ELR (cell line): ENCODE data around the gene UGT1A4.
A peak's percentile ranks its signal among the peaks of the same experiment; 100 is the strongest.

Experiments used
- DNase-seq: peaks from one replicate; pipeline ENCODE4 v3.0.0-alpha.2; 2015; ENCODE audit warnings: low read depth

The UGT1A4 gene

DNA sequence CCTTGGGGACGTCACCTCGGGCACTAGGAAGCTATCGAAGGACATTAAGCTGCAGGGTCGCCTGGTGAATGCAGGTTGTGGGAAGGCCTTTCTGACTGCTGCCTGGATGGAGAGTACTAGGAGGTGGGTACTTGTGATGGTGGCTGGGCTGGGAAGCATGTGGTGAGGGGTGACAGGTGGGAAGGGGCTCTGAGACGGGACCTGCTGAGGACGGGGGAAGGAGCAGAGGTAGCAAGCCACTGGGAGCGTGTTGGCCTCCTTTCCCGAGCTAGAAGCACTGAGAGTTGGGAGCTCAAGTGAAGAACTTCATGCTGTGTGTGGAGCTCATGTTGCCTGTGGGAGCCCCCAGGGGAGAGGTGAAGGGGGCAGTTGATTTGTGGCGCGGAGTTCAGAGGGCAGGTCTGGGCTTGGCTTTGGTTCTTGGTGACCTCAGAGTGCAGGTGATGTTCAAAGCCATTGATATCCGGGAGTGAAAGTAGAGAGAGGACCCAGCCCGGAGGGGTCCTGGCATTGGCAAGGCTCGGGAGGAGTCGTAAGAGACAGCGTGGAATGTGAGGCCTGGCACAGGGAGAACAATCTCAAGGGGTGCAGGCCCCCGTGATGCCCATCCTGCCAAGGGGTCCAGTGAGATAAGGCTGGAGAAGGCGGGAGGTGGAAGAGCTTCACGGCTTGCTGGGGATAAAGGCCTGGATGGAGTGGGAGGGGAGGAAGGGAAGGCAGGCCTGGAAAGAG lies 72.8 kb downstream of the UGT1A4 start:
- no peak for DNase-seq

DNA sequence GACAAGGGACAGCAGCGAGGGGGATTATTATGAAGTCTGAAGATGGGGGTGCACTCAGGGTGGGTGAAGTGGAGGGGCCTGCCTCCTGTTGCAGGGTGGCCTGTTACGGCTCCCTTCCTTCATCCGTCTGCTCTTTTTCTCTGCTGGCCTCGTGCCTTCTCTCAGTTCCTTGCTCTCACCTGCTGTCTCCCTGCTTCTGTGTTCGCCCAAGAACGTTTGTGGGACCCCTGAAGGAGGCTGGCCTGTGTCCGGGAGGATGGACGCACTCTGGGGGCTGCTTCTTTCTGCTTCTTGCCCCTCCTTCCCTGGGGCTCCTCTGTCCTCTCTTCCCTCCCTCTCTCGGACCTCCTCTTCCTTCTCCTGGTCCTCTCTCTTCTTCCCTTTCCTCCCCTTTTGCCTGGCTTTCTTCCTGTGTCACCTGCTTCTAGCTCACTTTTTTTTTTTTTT lies 73.4 kb downstream of the UGT1A4 start:
- no peak for DNase-seq

DNA sequence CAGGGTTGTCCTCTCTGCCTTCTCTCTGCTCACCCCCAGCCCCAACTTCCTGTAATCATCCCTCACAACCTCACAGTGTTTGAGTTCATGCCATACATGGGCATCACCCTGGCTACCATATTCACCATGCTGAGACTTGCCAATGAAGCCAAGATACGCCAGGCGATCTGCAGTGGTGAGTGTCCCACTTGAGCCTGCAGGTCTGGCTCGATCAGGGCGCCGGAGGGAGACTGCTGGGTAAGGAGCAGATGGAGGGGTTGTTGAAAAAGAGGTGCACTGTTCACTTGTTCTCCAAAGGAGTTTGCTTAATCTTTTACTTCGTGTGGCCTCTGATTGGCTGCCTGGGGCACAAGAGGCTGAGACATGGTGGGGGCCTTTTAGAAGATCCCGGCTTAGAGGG lies 74.2 kb downstream of the UGT1A4 start:
- no peak for DNase-seq

DNA sequence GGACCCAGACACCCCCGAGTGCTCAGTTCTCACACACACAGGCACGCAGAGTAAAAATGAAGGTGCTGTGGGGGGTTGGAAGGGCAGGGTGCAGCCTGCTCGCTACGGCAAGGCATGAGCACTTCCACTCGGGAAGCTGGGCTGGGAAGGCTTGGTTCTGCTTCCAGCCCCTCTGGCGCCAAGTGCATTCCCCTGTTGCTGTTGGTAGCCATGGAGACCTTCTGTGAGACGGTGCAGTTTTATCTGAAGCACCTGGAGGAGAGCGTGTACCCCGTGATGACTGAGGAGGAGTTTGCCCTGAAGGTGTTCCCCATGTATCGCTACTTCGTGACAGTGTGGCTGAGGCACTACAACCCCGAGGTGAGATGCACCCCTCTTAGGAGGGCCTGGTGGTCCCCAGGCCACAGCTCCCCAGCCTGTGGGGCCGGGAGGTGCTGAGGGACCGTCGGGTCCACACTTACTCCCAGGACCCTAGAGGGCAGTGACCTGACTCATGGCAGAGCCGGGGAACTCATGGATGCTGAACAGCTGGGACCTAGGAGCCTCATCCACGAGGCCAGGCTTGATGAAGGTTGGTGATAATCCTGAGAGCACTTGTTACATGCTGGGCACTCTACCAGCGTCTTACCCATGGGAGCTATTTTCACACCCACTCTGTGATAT lies 75.1 kb downstream of the UGT1A4 start:
- DNase-seq: no peak

DNA sequence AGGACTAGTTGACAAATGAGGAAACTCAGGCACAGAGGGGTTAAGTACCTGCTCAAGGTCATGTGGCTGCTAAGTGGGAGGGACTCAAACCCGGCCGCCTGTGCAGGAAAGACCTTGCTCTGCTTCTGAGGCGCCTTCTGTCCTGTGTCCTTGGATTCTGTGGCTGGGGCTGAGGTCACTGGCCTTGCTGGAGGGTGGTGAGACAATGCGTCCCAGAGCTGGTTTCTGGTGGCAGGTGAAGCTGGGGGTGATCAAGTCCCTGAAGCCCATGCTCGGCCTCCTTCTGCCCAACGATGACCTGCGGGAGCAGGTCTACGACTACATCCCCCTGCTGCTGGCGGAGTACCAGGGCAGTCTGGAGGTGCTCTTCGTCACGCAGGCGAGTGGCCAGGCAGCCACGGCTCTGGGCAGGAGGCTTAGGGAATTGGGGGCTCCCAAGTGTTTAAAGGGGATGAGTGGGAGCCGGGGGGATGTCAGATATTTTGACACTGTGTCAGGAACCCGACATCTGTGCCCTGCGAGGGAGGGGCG lies 75.7 kb downstream of the UGT1A4 start:
- no peak for DNase-seq

DNA sequence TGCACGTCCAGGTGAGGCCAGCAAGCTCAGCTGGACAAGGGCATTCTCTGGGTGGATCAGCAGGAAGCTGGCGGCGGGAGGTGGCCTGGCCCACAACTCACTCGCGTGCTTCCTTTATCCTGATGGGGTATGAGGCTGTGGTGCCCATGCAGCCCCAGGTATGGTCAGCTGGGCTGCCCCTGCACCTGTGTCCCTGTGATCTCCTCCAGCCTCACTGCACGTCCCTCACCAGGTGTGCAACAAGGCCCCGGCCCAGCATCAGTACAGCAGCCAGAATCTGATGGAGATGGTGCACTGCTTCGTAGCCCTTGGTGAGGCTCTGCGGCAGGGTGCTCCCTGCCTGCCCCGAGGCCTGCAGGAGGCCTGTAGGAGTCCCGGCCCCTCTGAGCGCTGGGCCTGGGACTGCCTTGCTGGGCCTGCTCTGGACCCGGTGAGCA lies 77.2 kb downstream of the UGT1A4 start:
- no peak for DNase-seq

DNA sequence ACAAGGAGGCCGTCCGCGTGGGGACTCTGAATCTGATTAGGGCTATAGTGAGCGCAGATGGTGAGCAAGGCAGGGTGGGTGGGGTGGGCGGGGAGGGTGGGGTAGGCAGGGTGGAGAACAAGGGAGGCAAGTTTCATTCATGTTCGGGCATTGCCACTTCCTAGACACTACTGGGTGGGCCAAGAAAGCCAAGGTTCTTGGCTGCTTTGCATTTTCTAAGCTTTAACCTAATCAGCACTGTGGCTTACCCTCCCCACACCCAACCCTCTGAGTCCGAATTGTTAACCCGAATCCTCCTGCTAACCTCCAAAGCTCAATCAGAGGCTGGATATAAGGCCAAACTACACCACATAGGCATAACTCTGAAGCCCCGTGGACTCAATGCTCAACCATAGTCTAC lies 77.7 kb downstream of the UGT1A4 start:
- DNase-seq: no peak

DNA sequence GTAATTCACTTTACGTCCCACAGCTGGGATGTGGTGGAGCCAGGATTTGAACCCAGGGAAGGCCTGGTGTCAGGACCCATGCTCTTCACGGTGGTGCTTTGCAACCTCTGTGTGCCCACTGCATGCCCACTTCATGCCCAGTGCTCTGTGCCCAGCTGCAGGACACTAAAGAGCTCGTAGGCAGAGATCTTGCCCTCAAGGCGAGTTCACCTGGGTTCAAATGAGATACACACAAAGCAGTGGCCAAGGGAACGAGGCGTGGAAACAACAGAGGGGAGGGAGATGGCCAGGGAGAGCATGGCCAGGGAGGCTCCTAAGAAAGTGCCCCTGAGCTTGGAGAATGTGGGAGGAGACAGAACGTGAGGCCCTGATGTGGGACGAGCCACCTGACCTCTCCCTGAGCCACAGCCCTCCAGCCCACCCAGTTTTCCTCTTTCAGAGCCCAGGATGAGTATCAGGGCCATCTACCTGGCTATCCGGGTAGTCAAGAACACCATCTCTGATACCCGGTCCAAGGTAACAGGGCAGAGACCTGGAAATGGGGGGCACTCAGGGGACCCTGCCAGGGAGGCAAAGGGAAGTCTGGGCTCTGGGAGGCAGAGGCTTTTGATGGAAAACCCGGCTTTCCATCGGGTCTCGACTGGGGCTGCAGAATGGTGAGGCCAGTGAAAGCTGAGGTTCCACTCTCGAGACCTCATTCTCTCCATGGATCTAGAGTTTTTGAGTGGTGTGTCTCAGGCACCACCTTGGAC lies 80.0 kb downstream of the UGT1A4 start:
- DNase-seq: no peak

DNA sequence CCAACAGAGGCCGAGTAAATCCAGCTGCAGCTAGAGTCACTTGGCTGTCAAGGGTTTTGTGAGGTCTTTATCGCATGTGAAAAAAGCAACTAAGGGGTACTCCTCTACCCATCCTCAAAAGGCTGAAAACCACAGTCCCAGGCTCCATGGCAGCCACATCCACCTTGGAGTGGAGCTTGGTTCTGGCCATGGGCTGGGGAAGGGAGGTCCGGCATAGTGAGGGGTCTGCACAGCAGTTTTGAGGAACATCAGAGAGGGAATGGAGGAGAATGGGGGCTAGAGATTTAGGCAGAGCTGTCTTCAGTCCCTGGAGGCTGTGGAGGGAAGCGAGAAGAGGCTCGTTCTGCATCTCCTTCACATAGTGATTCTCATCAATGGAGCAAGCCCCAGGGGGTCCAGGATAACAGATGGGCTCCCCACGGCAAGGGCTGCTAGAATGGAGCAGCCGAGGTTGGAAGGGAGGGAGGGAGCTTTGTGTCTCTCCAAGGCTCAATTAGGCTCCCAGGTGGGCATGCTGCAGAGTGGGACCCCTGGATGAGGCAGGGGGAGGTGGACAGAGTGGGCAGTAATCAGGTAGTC lies 80.6 kb downstream of the UGT1A4 start:
- no peak for DNase-seq

DNA sequence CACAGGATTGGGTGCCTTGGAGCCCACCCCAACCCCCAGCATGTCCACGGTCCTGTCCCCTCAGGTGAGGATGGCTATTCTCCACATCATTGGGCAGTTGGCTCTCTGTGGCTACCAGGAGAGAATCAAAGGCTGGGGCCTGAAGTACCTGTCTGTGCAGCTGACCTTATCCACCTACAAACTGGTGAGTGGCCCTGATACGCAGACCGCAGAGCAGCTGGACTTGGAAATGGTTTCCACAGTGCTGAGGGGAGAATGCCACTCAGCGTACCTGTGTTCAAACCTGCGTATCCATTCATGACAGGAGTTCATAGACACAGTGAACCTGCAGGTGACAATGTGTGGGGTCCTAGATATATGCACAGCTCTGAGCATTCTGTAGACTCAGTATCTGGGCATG lies 81.2 kb downstream of the UGT1A4 start:
- DNase-seq: no peak

DNA sequence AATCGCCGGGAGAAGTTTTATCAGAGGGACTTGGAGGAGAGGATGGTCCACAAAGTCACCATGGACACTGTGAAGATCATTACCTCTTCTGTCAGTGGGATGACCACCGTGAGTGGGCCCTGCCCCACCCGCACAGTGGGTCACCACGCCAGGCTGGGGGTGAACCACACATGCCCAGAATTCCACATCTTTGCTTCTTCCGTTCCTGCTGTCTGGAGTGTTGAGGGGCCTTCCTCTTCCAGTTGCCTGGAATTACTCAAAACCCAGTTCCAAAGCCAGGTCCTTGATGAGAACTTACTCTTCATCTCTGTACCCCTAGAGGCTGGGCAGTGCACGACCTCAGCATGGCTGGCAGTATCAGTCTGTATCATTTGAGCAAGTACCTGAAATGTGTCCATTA lies 81.7 kb downstream of the UGT1A4 start:
- DNase-seq: no peak

DNA sequence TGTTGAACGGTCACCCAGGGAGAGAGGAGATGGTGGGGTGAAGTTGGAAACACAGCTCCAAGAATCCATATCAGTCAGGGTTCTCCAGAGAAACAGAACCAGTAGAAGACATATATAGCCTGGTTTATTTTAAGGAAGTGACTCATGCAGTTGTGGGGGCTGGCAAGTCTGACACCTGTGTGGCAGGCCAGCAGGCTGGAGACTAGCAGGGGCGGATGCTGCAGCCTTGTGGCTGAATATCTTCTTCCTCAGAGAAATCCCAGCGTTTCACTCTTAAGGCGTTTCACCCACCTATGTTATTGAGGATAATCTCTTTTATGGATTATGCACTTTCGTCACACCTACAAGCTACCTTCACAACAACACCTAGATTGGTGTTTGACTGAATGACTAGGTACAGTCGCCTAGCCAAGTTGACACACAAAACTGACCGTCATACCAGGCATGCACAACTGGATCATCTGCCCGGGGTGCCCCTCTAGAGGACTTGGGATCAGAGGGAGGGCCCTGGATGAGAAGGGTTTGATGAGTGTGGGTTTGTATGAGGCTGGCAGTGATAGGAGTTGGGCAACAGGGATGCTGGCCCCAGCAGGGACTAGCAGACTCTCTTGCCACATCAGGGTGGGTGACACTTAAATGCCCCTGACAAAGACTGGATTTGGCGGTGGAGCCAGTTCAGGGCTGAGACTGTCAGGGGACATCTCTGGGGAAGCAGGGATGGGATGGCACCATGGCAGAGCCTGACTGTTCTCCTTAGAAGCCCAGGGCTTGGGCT lies 83.0 kb downstream of the UGT1A4 start:
- DNase-seq: peak; percentile 32

DNA sequence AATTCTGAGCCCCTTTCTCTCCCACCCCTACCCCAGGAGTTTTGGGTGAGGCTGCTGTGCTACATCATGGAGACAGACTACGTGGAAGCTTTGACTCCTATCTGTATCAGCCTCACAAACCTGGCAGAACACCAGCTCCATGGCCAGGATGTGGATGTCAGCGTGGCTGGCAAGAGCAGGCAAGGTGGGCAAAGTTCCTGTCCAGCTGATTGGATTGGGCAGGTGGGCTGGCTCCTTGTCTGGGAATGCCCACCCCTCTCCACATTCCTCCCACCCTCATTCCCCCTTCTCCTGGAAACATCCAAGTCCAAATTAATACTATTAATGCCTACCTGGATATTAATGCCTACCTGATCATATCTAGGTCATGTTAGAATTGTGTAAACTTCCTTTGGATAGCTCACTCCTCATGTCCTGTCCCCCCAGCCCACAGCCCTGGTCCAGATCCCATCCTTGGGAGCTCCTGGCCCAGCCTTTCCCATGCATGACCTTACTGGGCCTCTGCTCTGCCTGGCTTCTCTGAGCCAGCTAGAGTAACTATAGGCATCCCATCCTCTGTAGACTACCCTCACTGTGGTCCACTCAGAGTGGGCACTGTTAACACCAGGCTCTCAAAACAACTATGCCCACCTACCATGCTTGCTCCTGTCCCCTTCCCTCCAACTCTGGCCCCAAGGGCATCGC lies 83.7 kb downstream of the UGT1A4 start:
- no peak for DNase-seq

DNA sequence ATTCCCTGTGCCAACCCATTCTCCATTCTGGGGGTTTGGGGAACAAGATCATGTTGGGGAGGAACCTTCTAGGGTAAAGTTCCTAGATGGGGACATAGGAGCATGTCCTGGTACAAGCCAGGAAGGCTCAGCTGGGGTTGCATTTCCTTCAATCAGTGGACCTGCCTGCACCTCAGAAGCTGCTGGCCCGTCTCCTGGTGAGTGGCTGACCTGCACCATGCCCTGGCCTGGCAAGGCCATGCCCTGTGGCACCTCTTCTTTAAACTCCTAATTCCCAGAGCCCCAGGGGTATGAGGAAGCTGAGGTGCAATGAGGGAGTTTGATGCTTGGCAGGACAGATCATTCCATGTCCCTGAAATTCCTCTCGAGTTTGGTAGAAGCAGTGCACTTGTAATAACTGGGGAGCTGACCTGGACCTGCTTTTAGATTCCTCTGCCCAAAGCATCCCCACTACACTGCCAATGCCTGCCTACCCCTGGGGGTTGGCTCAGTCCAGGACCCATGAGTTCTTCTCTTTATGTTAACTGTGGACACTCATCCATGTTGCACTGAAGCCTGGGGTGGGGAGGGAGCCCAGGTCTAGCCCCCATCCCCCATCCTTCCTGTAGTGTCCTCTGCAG lies 84.9 kb downstream of the UGT1A4 start:
- no peak for DNase-seq

DNA sequence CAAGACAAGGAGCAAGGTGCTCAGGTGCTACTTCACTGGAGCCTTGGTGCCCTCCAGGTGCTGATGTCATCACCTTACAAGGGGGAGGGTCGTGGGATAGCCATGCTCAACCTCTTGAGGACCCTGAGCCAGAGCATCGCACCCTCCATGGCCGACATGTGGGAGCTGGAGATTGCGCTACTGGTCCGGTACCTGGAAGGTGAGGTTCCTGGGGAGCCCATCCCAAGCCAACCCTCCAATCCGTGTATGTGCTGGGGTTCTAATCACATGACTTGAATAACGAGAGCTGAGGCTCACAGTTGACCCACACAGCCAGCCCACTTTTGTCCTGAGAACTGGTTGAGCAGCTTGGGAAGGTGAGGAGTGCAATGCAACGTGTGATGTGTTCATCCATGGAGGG lies 85.5 kb downstream of the UGT1A4 start:
- DNase-seq: no peak

DNA sequence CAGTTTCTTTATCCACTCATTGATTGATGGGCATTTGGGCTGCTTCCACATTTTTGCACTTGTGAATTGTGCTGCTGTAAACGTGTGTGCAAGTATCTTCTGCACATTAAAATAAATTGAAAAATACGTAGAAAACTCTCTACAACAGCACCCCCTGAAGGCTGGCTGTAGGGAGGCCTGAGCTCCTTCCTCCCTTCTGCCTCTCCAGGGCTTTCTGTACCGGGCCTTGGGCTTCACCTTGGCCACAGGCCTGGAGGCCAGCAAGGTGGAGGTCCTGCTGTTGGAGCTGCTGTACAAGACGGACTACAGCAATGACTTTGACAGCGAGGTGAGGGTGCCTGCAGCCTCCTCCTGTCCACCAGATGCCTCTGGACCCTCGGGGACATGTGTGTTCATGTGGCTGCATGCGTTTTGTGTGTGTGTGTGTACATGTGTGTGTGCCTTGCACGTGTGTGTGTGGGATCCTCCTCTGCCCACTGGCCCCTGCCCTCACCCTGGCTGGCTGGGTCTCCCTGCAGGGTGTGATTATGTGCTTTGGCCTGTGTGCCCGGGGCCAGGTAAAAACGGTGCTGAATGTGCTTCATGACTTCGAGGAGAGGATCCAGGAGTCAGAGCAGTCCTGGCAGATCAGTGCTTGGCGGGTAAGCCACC lies 88.8 kb downstream of the UGT1A4 start:
- DNase-seq: no peak

DNA sequence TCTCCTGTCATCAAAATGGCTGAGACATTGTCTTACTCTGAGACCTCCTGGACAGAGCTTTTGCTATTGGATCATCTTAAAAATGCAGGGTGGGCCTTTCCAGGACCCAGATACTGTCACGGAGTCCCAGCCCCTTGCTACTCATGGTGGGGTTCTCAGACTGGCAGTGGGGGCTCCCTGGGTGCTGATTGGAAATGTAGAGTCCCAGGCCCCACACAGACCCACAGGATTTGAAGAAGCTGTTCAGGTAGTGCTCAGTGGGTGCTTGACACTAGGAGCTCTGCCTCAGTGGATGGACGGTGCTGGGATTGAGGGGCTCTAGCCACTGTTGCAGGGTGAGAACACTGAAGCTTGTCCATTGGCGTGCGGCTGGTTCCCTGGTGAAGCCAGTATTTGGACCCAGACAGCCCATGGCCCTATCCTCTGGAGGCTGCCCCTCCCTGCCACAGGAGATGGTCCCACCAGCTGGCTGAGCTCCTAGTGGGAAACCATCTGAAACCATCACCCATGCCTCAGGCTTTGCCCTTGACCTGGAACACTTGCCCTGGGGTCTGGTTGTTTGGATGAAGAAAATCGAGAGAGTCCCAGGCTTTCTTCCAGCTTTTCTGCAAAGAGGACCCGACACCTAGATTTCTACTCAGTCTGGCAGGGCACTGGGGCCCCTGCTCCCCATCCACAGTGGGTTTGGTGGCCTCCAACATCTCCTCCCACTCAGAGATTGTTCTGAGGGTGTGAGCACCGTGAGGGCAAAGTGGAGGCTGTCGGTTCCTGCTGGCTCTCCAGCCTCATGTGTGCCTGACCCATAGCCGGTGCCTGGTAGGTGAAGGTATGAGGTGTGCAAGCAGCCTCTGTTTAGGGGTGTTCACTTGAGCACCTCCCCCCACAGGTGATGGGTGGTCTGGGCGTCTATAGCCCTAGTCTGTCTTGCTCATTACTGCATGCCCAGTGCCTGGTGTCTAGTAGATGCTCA lies 89.7 kb downstream of the UGT1A4 start:
- DNase-seq: no peak

DNA sequence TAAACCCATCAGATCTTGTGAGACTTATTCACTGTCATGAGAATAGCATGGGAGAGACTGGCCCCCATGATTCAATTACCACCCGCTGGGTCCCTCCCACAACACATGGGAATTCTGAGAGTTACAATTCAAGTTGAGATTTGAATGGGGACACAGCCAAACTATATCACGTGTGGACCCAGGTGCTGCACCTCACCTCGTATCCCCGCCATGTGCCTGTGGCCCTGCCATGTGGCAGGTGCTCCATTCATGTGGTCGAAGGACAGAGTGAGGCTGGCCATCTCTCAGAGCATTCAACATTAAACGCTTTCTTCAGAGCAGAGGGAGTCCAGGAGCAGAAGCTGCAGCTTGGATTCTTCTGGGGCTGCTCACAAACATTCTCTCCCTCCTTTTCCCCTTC lies 91.8 kb downstream of the UGT1A4 start:
- no peak for DNase-seq

DNA sequence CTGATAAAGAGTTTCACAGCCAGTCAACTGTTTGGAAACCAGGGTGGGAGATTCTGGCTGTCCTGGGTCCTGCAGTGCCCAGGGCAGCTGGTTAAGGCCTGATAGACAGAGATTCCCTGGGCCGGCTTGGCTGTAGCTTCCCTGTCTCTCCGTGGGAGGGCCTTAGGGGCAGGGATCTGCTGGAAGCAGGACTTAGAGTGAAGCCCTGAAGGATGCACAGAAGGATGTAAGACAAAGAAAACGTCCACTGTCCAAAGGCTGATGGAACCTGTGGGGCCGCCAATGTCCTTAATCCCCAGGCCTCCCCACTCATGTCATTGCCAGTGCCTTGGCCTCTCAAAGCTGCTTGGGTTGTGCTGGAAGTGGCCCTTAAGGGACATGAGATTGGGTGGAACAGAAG lies 92.6 kb downstream of the UGT1A4 start:
- no peak for DNase-seq
